Keratinocyte (primary cell): ENCODE results near the gene OR1M1.

Experiments
- CTCF ChIP-seq, 3 experiments: IDR thresholded peaks in 1 of 3; conservative IDR thresholded peaks in 1 of 3; optimal IDR thresholded peaks in 1 of 3; 2 replicates in 2 of 3; 3 replicates in 1 of 3; pipeline versions ENCODE3 to v1.5.1; 2011; ENCODE audit warnings: low read length in 3 of 3, mild to moderate bottlenecking in 3 of 3, moderate library complexity in 2 of 3, control low read depth in 1 of 3, inconsistent platforms in 1 of 3; ENCODE audit not compliant: insufficient read depth in 2 of 3; ENCODE audit errors: extremely low read depth in 1 of 3
- EZH2 ChIP-seq: IDR thresholded peaks from one replicate; pipeline ENCODE4 v1.6.1; 2012; ENCODE audit warnings: inconsistent platforms, mild to moderate bottlenecking, low read length, moderate library complexity

GRCh38 chr19:9052894-9053293 is 34.0 kb upstream of the OR1M1 start:
- TF ChIP-seq CTCF (optimal IDR thresholded peaks at IDR 0.05 in 1 of 3, IDR thresholded peaks at IDR 0.05 in 1 of 3, conservative IDR thresholded peaks at IDR 0.05 in 1 of 3; ENCODE audit: extremely low read depth in 1 of 3, insufficient read depth in 2 of 3, low read length in 3 of 3) (no peak), EZH2 (no peak)
